Stimulated activated CD8-positive, alpha-beta memory T cell treated with anti-CD3 and anti-CD28 coated beads, Interleukin-4, amount 100 ng/mL, for 24 hours (primary cell): ENCODE results near the gene TRABD2A.

Source experiments
- DNase-seq: peaks from one replicate; pipeline ENCODE4 v3.0.0-alpha.2; 2020; ENCODE audit warnings: low read depth

The TRABD2A gene

GRCh38 chr2:84850471-84850870 lies 30.4 kb downstream of the TRABD2A start:
- no peak for DNase-seq

GRCh38 chr2:84849271-84849952 lies 31.5 kb downstream of the TRABD2A start:
- DNase-seq, result no peak

- DNase-seq, result no peak
Measured at GRCh38 chr2:84847326-84848050, 33.4 kb downstream of the TRABD2A start.

- DNase-seq, result no peak
Measured at GRCh38 chr2:84846741-84847142, 34.1 kb downstream of the TRABD2A start.

- DNase-seq, result no peak
Measured at GRCh38 chr2:84846041-84846663, 34.7 kb downstream of the TRABD2A start.

GRCh38 chr2:84844141-84844540 lies 36.7 kb downstream of the TRABD2A start:
- DNase-seq, result no peak

GRCh38 chr2:84841577-84841976 lies 39.3 kb downstream of the TRABD2A start:
- no peak for DNase-seq

- no peak for DNase-seq
Measured at GRCh38 chr2:84840306-84840705, 40.6 kb downstream of the TRABD2A start.

- no peak for DNase-seq
Measured at GRCh38 chr2:84839851-84840250, 41.0 kb downstream of the TRABD2A start.

- DNase-seq, result no peak
Measured at GRCh38 chr2:84838434-84839145, 42.3 kb downstream of the TRABD2A start.

- no peak for DNase-seq
Measured at GRCh38 chr2:84836215-84836614, 44.7 kb downstream of the TRABD2A start.

GRCh38 chr2:84833481-84834150 lies 47.3 kb downstream of the TRABD2A start:
- no peak for DNase-seq

- no peak for DNase-seq
Measured at GRCh38 chr2:84832772-84833461, 48.0 kb downstream of the TRABD2A start.

GRCh38 chr2:84830758-84831500 lies 50.0 kb downstream of the TRABD2A start:
- DNase-seq, result no peak

- no peak for DNase-seq
Measured at GRCh38 chr2:84830095-84830494, 50.8 kb downstream of the TRABD2A start.

- no peak for DNase-seq
Measured at GRCh38 chr2:84829693-84830092, 51.2 kb downstream of the TRABD2A start.

- no peak for DNase-seq
Measured at GRCh38 chr2:84827978-84828575, 52.8 kb downstream of the TRABD2A start.

- no peak for DNase-seq
Measured at GRCh38 chr2:84823788-84824187, 57.1 kb downstream of the TRABD2A start.

GRCh38 chr2:84823229-84823628 lies 57.7 kb downstream of the TRABD2A start:
- no peak for DNase-seq

- DNase-seq, result no peak
Measured at GRCh38 chr2:84821806-84822205, 59.1 kb downstream of the TRABD2A start.
